Mucosa of stomach (tissue), 1 donor: ENCODE results near the gene SLC22A7.

ENCODE experiments used
- H3K27me3 ChIP-seq: one replicate; pipeline ENCODE4 v1.7.0; 2013; ENCODE audit warnings: mild to moderate bottlenecking, low read length; ENCODE audit not compliant: control insufficient read depth, insufficient read depth
- H3K36me3 ChIP-seq: one replicate; pipeline ENCODE4 v1.7.0; 2013; ENCODE audit warnings: low read length; ENCODE audit not compliant: control insufficient read depth, insufficient read depth
- H3K4me1 ChIP-seq: one replicate; pipeline ENCODE4 v1.7.0; 2013; ENCODE audit warnings: mild to moderate bottlenecking, low read length; ENCODE audit not compliant: control insufficient read depth, insufficient read depth
- H3K4me3 ChIP-seq: one replicate; pipeline ENCODE4 v1.7.0; 2013; ENCODE audit warnings: low read length
- H3K9ac ChIP-seq: one replicate; pipeline ENCODE4 v1.7.0; 2013; ENCODE audit warnings: mild to moderate bottlenecking, low read length, moderate library complexity
- H3K9me3 ChIP-seq: one replicate; pipeline ENCODE4 v1.7.0; 2013; ENCODE audit warnings: mild to moderate bottlenecking, low read length, moderate library complexity; ENCODE audit not compliant: control insufficient read depth
- donor health status: Pancreatic carcinoma.

SLC22A7 gene

DNA sequence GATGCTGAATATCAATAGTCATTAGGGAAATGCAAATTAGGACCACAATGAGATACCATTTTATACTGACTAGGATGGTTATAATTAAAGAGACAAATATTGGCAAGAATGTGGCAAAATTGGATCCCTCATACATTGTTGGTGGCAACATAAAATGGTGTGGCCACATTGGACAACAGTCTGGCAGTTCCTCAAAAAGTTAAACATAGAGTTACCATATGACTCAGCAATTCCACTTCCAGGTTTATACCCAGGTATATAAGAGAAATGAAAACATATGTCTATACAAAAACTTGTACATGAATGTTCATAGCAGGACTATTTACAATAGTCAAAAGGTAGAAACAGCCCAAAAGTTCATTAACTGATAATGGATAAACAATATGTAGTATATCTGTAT is 12.6 kb downstream of the SLC22A7 start:
- Histone ChIP-seq H3K4me1 (peaks cover 6% of the 10 kb centered on the region), H3K27me3 (peaks cover 18% of the 10 kb centered on the region)

DNA sequence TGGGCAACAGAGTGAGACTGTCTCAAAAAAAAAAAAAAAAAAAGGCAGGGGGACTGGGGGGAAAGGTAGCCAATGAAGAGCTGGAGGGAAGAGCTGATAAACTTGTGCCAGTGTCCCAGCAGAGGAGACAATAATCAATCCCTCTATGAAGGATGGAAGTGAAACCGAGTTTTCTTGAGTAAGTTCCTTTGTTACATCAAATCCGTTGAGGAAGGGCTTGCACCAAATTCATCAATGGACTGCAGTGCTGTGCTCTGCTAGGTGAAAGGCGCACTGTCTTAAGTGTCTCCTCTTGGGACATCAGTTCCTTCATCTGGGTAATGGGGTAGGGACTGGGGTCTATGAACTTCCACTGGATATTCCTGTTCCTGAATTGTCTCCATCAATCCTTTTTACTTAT is 13.6 kb downstream of the SLC22A7 start:
- peaks cover 6% of the 10 kb centered on the region for H3K4me1 ChIP-seq
- H3K9me3 ChIP-seq = no peaks in the 10 kb centered on the region
- no peak overlapping the region for H3K9ac ChIP-seq
- no peak overlapping the region for H3K4me3 ChIP-seq
- H3K36me3 ChIP-seq = no peaks in the 10 kb centered on the region
- H3K27me3 ChIP-seq = peaks cover 15% of the 10 kb centered on the region

More for the DNA sequence above, 12.6 kb downstream of the SLC22A7 start:
- H3K9ac ChIP-seq = no peak overlapping the region
- no peaks in the 10 kb centered on the region for H3K36me3 ChIP-seq
- H3K9me3 ChIP-seq = no peaks in the 10 kb centered on the region
- no peak overlapping the region for H3K4me3 ChIP-seq

- Histone ChIP-seq H3K27me3 (peaks cover 6% of the 10 kb centered on the region), H3K9ac (no peak overlapping the region), H3K4me3 (no peak overlapping the region), H3K9me3 (no peaks in the 10 kb centered on the region), H3K4me1 (peaks cover 3% of the 10 kb centered on the region), H3K36me3 (no peaks in the 10 kb centered on the region)
Observed at GRCh38 chr6:43313813-43314212, 15.8 kb downstream of the SLC22A7 start.

DNA sequence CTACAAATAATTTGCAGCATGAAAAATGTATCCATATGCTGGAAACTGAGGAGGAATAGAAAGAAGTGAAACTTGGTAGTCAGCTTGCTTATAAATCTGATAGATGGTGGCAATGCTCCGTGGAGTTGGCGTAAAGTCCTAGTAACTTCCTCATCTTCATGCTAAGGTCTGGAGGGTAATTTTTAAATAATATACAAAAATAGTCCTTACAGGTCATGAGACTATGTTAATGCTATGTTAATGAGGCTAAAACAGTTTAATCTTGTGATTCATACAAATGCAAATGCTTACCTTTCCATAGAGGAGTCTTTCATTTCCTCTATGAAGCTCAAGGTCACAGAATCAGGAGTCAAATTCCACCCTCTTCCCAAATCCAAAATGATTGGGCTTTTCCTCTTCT is 20.0 kb downstream of the SLC22A7 start:
- Histone ChIP-seq H3K9ac (no peak overlapping the region), H3K27me3 (no peaks in the 10 kb centered on the region), H3K36me3 (no peaks in the 10 kb centered on the region), H3K4me3 (no peak overlapping the region), H3K9me3 (no peaks in the 10 kb centered on the region), H3K4me1 (no peaks in the 10 kb centered on the region)

DNA sequence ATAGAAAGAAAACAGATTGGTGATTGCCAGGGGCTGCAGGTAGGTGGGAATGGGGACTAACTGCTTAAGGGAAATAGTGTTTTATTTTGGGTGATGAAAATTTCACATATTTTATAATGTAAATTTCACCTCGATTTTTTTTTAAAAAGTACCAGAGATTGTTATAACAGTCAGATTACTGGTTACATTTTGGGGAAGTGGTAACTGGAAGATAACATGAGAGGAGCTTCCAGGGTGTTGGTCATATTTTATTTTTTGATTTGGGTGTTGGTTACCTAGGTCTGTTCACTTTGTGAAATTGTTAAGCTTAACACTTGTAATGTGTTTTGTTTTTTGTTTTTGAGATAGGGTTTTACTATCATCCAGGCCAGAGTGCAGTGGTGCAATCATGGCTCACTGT is 27.8 kb downstream of the SLC22A7 start:
- Histone ChIP-seq H3K4me3 (no peak overlapping the region), H3K9me3 (no peaks in the 10 kb centered on the region), H3K36me3 (no peaks in the 10 kb centered on the region), H3K9ac (no peak overlapping the region), H3K4me1 (no peaks in the 10 kb centered on the region), H3K27me3 (no peaks in the 10 kb centered on the region)

GRCh38 chr6:43328528-43328927 is 30.5 kb downstream of the SLC22A7 start:
- H3K4me3 ChIP-seq = no peak overlapping the region
- no peak overlapping the region for H3K9ac ChIP-seq
- no peaks in the 10 kb centered on the region for H3K4me1 ChIP-seq
- no peaks in the 10 kb centered on the region for H3K9me3 ChIP-seq
- H3K36me3 ChIP-seq = no peaks in the 10 kb centered on the region
- no peaks in the 10 kb centered on the region for H3K27me3 ChIP-seq

- Histone ChIP-seq H3K9ac (no peak overlapping the region), H3K9me3 (no peaks in the 10 kb centered on the region), H3K4me3 (no peak overlapping the region), H3K4me1 (peaks cover 21% of the 10 kb centered on the region), H3K27me3 (no peaks in the 10 kb centered on the region), H3K36me3 (no peaks in the 10 kb centered on the region)
Observed at GRCh38 chr6:43331470-43331869, 33.4 kb downstream of the SLC22A7 start.

GRCh38 chr6:43331891-43332290 is 33.8 kb downstream of the SLC22A7 start:
- Histone ChIP-seq H3K4me3 (no peak overlapping the region), H3K27me3 (no peaks in the 10 kb centered on the region), H3K9me3 (no peaks in the 10 kb centered on the region), H3K4me1 (peaks cover 21% of the 10 kb centered on the region), H3K9ac (no peak overlapping the region), H3K36me3 (no peaks in the 10 kb centered on the region)

- H3K9ac ChIP-seq = no peak overlapping the region
- H3K36me3 ChIP-seq = no peaks in the 10 kb centered on the region
Observed at GRCh38 chr6:43334466-43335095, 36.5 kb downstream of the SLC22A7 start.

DNA sequence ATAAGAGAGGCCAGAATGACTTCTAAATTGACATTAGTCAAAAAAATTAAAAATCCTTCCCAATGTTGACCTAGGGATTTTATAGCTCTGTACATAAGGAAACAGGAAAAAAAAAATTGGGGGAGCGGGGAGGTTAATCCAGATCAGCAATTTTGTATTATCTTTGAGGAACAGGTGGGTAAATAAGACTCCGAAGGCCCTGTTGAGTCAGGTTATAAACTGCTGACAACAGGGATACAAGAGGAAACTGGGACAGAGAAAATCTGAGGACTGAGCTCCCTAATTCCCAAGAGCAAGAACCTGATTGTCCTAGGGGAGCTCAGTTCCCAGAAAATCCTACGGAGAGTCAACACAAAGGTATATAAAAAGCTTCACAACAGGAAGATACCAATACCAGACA is 37.4 kb downstream of the SLC22A7 start:
- peaks cover 21% of the 10 kb centered on the region for H3K4me1 ChIP-seq
- no peaks in the 10 kb centered on the region for H3K9me3 ChIP-seq
- H3K4me3 ChIP-seq = no peak overlapping the region
- H3K27me3 ChIP-seq = no peaks in the 10 kb centered on the region
- H3K36me3 ChIP-seq = no peaks in the 10 kb centered on the region
- H3K9ac ChIP-seq = no peak overlapping the region

More at GRCh38 chr6:43334466-43335095, 36.5 kb downstream of the SLC22A7 start:
- no peaks in the 10 kb centered on the region for H3K9me3 ChIP-seq
- peaks cover 21% of the 10 kb centered on the region for H3K4me1 ChIP-seq
- no peak overlapping the region for H3K4me3 ChIP-seq
- H3K27me3 ChIP-seq = no peaks in the 10 kb centered on the region

- H3K4me1 ChIP-seq = peaks cover 21% of the 10 kb centered on the region
- no peak overlapping the region for H3K4me3 ChIP-seq
- H3K36me3 ChIP-seq = no peaks in the 10 kb centered on the region
- no peaks in the 10 kb centered on the region for H3K9me3 ChIP-seq
- no peak overlapping the region for H3K9ac ChIP-seq
- no peaks in the 10 kb centered on the region for H3K27me3 ChIP-seq
Observed at GRCh38 chr6:43336382-43336781, 38.3 kb downstream of the SLC22A7 start.

DNA sequence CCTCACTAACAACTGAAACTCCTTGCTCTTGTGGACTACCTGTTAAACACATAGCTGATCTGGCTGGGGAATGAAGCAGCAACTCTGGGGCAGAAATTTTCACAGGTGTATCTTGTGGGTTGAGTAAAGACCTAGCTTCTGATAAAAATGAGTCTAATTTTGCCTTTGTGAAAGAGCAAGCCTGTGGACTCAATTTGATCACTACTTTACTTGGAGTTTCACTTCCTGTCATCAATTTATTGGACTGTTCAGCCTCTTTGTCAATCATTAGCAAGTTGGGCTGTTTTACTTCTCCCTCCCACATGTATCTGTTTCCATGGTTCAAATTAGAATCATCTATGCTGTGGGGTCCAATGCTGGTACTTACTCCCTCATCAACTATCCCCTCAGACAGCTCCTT is 40.2 kb downstream of the SLC22A7 start:
- peaks cover 21% of the 10 kb centered on the region for H3K4me1 ChIP-seq
- no peaks in the 10 kb centered on the region for H3K36me3 ChIP-seq
- no peaks in the 10 kb centered on the region for H3K27me3 ChIP-seq
- H3K9ac ChIP-seq = no peak overlapping the region
- H3K9me3 ChIP-seq = no peaks in the 10 kb centered on the region
- H3K4me3 ChIP-seq = no peak overlapping the region

DNA sequence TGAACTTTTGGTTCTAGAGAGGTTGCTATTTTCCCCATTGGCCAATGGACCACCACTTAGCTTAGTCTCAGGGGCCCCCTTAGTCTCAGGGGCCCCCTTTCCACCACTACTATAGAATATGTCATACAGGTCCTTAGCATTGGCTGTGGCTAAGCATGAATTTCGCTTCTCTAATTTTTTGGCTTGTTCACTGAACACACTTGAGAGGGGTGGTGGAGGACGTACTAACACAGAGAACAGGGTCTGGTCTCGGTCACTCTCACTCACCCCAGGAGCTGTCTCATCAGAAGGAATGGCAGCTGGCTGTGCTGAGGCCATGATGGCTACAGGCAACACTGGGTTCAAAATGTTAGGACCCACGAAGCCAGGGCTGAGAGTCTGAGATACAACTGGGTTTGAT is 41.1 kb downstream of the SLC22A7 start:
- H3K4me1 ChIP-seq = peaks cover 21% of the 10 kb centered on the region
- no peak overlapping the region for H3K4me3 ChIP-seq
- H3K36me3 ChIP-seq = no peaks in the 10 kb centered on the region
- no peaks in the 10 kb centered on the region for H3K27me3 ChIP-seq
- H3K9ac ChIP-seq = no peak overlapping the region
- H3K9me3 ChIP-seq = no peaks in the 10 kb centered on the region
